Peyer's patch (tissue), 4 donors: ENCODE results near the gene KIR3DL3.

Experiments used
- CTCF ChIP-seq, 6 experiments: fragments of 450-650 bp in 4 of 6; fragments of 200-600 bp in 2 of 6; sonication (generic) in 1 of 6; IDR thresholded peaks; one replicate each; pipeline ENCODE4 v1.5.1; 2017 to 2019; ENCODE audit warnings: antibody characterized with exemption in 6 of 6, mild to moderate bottlenecking in 3 of 6, moderate library complexity in 1 of 6
- POLR2A ChIP-seq, 2 donors: fragments of 450-650 bp; IDR thresholded peaks; one replicate each; pipeline ENCODE4 v1.5.1; 2017; ENCODE audit warnings: antibody characterized with exemption in 2 of 2, mild to moderate bottlenecking in 2 of 2, moderate library complexity in 2 of 2

DNA sequence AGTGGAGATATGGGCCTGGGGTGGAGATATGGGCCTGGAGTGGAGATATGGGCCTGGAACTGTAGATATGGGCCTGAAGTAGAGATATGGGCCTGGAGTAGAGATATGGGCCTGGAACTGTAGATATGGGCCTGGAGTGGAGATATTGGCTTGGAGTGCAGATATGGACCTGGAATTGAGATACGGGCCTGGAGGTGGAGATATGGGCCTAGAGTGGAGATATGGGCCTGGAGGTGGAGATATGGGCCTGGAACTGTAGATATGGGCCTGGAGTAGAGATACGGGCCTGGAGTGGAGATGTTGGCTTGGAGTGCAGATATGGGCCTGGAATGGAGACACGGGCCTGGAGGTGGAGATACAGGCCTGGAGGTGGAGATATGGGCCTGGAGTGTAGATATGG is 402 bp downstream of the KIR3DL3 start:
- TF ChIP-seq CTCF (IDR thresholded peaks at IDR 0.05) (no peak), POLR2A (IDR thresholded peaks at IDR 0.05) (no peak)
